Mesothelial cell of epicardium (in vitro differentiated cells): ENCODE results near the gene GLRX2. TPM values are rescaled to one million over a fixed set of nuclear protein-coding genes. Genes with fewer than 3 reads are reported as not detected.
"Not testable (repeated sequence)": the region's sequence is repeated elsewhere in the genome, so short reads cannot be mapped to it uniquely, and the experiment has no call there.

Experiments used
- DNase-seq, 2 experiments: peaks; one replicate each; pipeline ENCODE4 v3.0.0; 2021; ENCODE audit warnings: low spot score in 2 of 2; ENCODE audit not compliant: unreplicated experiment in 2 of 2
- H3K27ac Mint-ChIP-seq: 2 replicates; pipeline ENCODE4 v1.8.0; 2021; ENCODE audit warnings: mixed read lengths
- H3K27me3 Mint-ChIP-seq: 2 replicates; pipeline ENCODE4 v1.8.0; 2021; ENCODE audit warnings: low read depth, mixed read lengths
- H3K36me3 Mint-ChIP-seq: 2 replicates; pipeline ENCODE4 v1.8.0; 2021; ENCODE audit warnings: mixed read lengths
- H3K4me1 Mint-ChIP-seq: 2 replicates; pipeline ENCODE4 v1.8.0; 2021; ENCODE audit warnings: mixed read lengths
- H3K4me3 Mint-ChIP-seq: 2 replicates; pipeline ENCODE4 v1.8.0; 2021; ENCODE audit warnings: mild to moderate bottlenecking, moderate library complexity, mixed read lengths
- H3K9me3 Mint-ChIP-seq: 2 replicates; pipeline ENCODE4 v1.8.0; 2021; ENCODE audit warnings: mixed read lengths
- CTCF ChIP-seq: fragments of 200-600 bp; sonication (generic); IDR thresholded peaks from one replicate; pipeline ENCODE4 v1.5.0; 2021; ENCODE audit warnings: antibody characterized with exemption; ENCODE audit not compliant: unreplicated experiment
- microRNA-seq: library from miRNA; unstranded; fragments of <30 nt; microRNA quantifications from one replicate; pipeline ENCODE4 v1.2.0, GENCODE V29; 2021; ENCODE audit warnings: inconsistent platforms, mixed read lengths
- total RNA-seq: library from RNA; stranded (reverse); gene quantifications from 3 replicates; pipeline ENCODE4 v1.2.1, GENCODE V29; 2021

Gene GLRX2
- total RNA-seq, 1 donor from 2014 or later, result 10.4 TPM

DNA sequence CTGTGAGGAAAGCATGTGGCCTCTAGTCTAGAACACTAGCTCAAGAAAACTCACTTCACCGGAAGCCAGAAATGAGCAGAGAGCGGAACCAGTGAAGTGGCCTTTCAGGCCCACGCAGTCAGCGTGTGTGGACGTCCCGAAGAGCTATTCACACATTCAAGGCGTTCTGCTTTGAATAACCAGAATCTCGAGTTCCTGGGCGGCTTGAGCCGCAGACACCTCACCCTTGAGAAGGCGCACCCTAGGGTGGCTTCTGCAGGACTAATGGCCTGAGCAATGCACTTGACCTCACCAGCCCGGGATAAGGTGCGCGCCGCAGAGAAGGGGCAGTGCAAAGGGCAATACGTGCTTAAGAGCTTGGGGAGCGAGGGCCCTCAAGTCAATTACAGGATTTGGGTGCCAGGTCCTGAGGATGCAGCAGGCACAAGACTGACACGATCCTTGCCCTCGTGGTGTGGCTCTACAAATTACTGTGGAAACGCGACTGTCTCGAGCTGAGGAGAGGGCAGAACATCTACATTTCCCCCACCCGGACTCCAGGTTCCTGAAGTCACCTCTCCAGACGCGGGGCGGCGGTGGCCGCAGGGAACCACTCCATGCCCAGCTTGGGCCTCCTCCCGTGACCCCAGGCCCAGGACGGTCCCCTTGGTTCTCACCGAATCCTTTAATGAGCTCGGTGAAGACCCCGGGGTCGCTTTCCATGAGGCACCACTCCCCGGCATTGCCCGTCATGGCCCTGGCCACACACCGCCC is 46.5 kb downstream of the GLRX2 start:
- peak in 1 of 2 experiments; percentile 42 for DNase-seq
- peak overlapping the region; percentile 99 for H3K27ac Mint-ChIP-seq
- H3K4me1 Mint-ChIP-seq, result peaks cover 30% of the 10 kb centered on the region
- no peaks in the 10 kb centered on the region for H3K27me3 Mint-ChIP-seq
- peaks cover 13% of the 10 kb centered on the region for H3K36me3 Mint-ChIP-seq
- TF ChIP-seq CTCF, result no peak
- peak overlapping the region; percentile 96 for H3K4me3 Mint-ChIP-seq
- peaks cover 8% of the 10 kb centered on the region for H3K9me3 Mint-ChIP-seq

DNA sequence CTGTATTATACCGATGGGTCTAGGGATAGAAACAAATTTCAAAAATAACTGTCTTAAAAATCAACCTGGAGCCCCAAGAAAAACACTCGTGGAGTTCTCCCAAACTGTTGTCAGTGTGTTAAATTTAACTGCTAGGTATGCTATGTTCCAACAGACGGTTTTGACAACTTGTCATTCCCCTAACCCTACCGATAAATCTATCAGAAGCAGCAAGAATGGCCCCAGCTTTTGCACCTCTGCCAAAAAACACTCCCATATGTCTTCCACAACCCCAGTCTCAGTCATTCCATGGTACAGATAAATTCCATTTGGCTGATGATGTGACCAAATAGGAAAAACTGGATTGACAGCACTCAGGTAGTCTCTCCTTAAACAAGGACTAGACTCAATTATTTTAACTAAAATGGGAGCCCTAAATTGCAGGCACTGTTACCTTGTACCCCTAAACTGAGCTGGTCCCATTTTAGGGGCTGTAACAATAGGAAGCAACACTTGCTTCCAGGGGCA is 51.0 kb downstream of the GLRX2 start:
- Mint-ChIP-seq H3K36me3 (no peaks in the 10 kb centered on the region), H3K9me3 (no peaks in the 10 kb centered on the region), H3K27ac (no peak overlapping the region), H3K4me1 (peaks cover 17% of the 10 kb centered on the region), H3K27me3 (no peaks in the 10 kb centered on the region), H3K4me3 (no peak overlapping the region)
- TF ChIP-seq CTCF, result no peak
- DNase-seq, result no peak

- not testable (repeated sequence) for H3K27ac Mint-ChIP-seq, H3K9me3 Mint-ChIP-seq, DNase-seq, H3K4me3 Mint-ChIP-seq, H3K4me1 Mint-ChIP-seq, H3K27me3 Mint-ChIP-seq
- peaks cover 16% of the 10 kb centered on the region for H3K36me3 Mint-ChIP-seq
Observed at GRCh38 chr1:193048913-193049312, 56.3 kb downstream of the GLRX2 start.

Small RNA genes lying within 50 kb of the gene (microRNA-seq; reads per million reads assigned to microRNA genes)
- 0.88 reads per million for gene MIR1278

Other genes starting within 250 kb of the GLRX2 start
- 27.1 to 29.7 TPM (median 29.0 TPM) in 3 replicates for gene UCHL5, start 46.1 kb downstream of the GLRX2 start, total RNA-seq
- 103 to 107 TPM (median 104 TPM) in 3 replicates for gene RO60, start 45.8 kb downstream of the GLRX2 start, total RNA-seq
- 67.3 to 71.1 TPM (median 70.2 TPM) in 3 replicates for gene CDC73, start 16.6 kb upstream of the GLRX2 start, total RNA-seq
- 5.4 to 5.8 TPM (median 5.7 TPM) in 3 replicates for gene B3GALT2, start 81.2 kb upstream of the GLRX2 start, total RNA-seq